Omental fat pad (tissue), 4 donors: ENCODE measurements around the gene ADTRP. TPM values are rescaled to one million over a fixed set of nuclear protein-coding genes. Genes with fewer than 3 reads are reported as not detected.

ENCODE experiments used
- ATAC-seq: fragments of 150-250 bp; one replicate; pipeline ENCODE4 v1.9.1; 2016; ENCODE audit warnings: mild to moderate bottlenecking, moderate library complexity; ENCODE audit not compliant: low FRiP score
- DNase-seq: peaks from one replicate; pipeline ENCODE4 v3.0.0-alpha.2; 2019; ENCODE audit warnings: low spot score
- CTCF ChIP-seq, 3 donors: fragments of 450-650 bp; IDR thresholded peaks; one replicate each; pipeline ENCODE4 v1.5.1; 2016 to 2017; ENCODE audit warnings: antibody characterized with exemption in 3 of 3, mild to moderate bottlenecking in 3 of 3, moderate library complexity in 2 of 3
- total RNA-seq, 4 donors: library from RNA; depleted of rRNA; stranded (reverse); fragments of >200 nt; gene quantifications; one replicate each; pipeline ENCODE4 v1.1.0, GENCODE V29; 2016

ADTRP gene
- total RNA-seq, 4 donors from 2014 or later = 0.31 to 2.4 (median 0.37) TPM; not detected in 1

- DNase-seq = no peak
- peak; percentile 23 for ATAC-seq
- TF ChIP-seq CTCF (IDR thresholded peaks at IDR 0.05) = no peak
Measured at GRCh38 chr6:11810854-11811643, 32.4 kb upstream of the ADTRP start.

- peak; percentile 71 for DNase-seq
- ATAC-seq = peak; percentile 64
- no peak for TF ChIP-seq CTCF (IDR thresholded peaks at IDR 0.05)
Measured at GRCh38 chr6:11810039-11810541, 31.5 kb upstream of the ADTRP start.

- ATAC-seq (no peak), DNase-seq (no peak)
- no peak for TF ChIP-seq CTCF (IDR thresholded peaks at IDR 0.05)
Measured at GRCh38 chr6:11808054-11808453, 29.5 kb upstream of the ADTRP start.

GRCh38 chr6:11806561-11807317 lies 28.1 kb upstream of the ADTRP start:
- no peak for TF ChIP-seq CTCF (IDR thresholded peaks at IDR 0.05)
- DNase-seq (no peak), ATAC-seq (peak; percentile 54)

GRCh38 chr6:11805259-11806053 lies 26.9 kb upstream of the ADTRP start:
- DNase-seq (no peak), ATAC-seq (no peak)
- no peak for TF ChIP-seq CTCF (IDR thresholded peaks at IDR 0.05)

GRCh38 chr6:11804701-11805100 lies 26.1 kb upstream of the ADTRP start:
- DNase-seq (no peak), ATAC-seq (no peak)
- TF ChIP-seq CTCF (IDR thresholded peaks at IDR 0.05) = no peak
